ENCODE results near the gene FAM120B. TPM values are rescaled to one million over a fixed set of nuclear protein-coding genes. Genes with fewer than 3 reads are reported as not detected.

Gene FAM120B
- total RNA-seq, 2 donors from 2014 or later: 25.1 to 28.1 TPM

- no peaks in the 10 kb centered on the region for H3K9me3 ChIP-seq (ENCODE audit: control insufficient read depth, low read length, poor library complexity, severe bottlenecking)
- Mint-ChIP-seq H3K4me1 (peaks cover 10% of the 10 kb centered on the region), H3K27me3 (peaks cover 8% of the 10 kb centered on the region), H3K36me3 (ENCODE audit: low read depth) (no peaks in the 10 kb centered on the region), H3K4me3 (no peak overlapping the region), H3K27ac (no peak overlapping the region)
- no peak for DNase-seq
- no peak for ATAC-seq
These were observed 144.6 kb downstream of the FAM120B start for GRCh38 chr6:170450916-170451761.

- H3K4me3 Mint-ChIP-seq: no peak overlapping the region
- H3K9me3 ChIP-seq (ENCODE audit: control insufficient read depth, low read length, poor library complexity, severe bottlenecking): no peaks in the 10 kb centered on the region
- no peak overlapping the region for H3K27ac Mint-ChIP-seq
- H3K36me3 Mint-ChIP-seq (ENCODE audit: low read depth): no peaks in the 10 kb centered on the region
- ATAC-seq: no peak
- peaks cover 4% of the 10 kb centered on the region for H3K27me3 Mint-ChIP-seq
- peaks cover 7% of the 10 kb centered on the region for H3K4me1 Mint-ChIP-seq
- DNase-seq: no peak
These were observed 145.4 kb downstream of the FAM120B start for GRCh38 chr6:170451762-170452651.

GRCh38 chr6:170452767-170453545 lies 146.4 kb downstream of the FAM120B start:
- Mint-ChIP-seq H3K36me3 (ENCODE audit: low read depth) (no peaks in the 10 kb centered on the region), H3K27ac (no peak overlapping the region), H3K4me3 (no peak overlapping the region), H3K27me3 (no peaks in the 10 kb centered on the region), H3K4me1 (peaks cover 5% of the 10 kb centered on the region)
- ATAC-seq (no peak), DNase-seq (no peak)
- H3K9me3 ChIP-seq (ENCODE audit: control insufficient read depth, low read length, poor library complexity, severe bottlenecking): no peaks in the 10 kb centered on the region

DNA sequence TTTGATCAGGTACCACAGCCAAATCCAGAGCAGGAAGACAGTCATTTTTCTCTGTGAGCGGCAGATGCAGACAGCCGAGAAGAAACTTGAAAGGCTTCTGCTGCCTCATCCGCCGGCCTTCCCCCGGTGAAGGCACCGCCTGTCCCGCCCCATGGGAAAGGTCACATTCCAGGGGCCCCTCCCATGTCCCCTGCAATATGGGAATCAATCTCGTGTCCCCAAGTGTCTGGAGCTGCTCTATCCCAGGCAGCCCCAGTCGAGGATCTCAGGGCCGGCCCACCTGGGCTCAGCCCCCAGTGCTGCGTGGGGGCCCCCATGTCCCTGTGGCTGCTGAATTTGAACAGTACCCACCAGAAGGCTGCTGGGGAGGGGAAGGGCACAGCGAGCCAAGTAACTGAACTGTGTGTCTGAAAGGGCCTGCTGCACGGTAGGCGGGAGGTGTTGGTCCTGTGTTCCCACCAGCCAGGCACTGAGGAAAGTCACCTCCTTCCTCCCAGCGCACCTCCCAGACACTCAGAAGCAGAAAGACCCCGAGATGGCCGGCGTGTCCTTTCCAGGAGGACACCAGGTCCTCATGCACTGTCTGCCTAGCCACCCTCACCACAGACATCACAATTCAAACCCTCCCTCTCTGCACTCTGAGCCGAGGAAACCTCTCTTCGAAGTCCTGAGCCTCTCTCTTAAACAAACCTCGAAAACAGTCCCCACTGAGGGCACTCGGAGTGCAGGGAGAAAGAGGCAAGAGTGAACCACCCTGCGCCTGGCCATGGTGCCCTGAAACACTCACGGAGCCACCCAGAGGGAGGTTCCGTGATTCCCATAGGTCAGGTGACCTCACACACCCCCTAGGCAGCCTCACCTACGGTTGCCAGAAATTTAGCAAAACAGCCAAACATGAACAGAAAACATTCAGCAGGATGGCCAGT lies 147.3 kb downstream of the FAM120B start:
- Mint-ChIP-seq H3K36me3 (ENCODE audit: low read depth) (no peaks in the 10 kb centered on the region), H3K27me3 (no peaks in the 10 kb centered on the region), H3K4me3 (no peak overlapping the region), H3K27ac (no peak overlapping the region), H3K4me1 (peaks cover 5% of the 10 kb centered on the region)
- no peak for DNase-seq
- no peak for ATAC-seq
- H3K9me3 ChIP-seq (ENCODE audit: control insufficient read depth, low read length, poor library complexity, severe bottlenecking): no peaks in the 10 kb centered on the region

- ATAC-seq: no peak
- no peaks in the 10 kb centered on the region for H3K9me3 ChIP-seq (ENCODE audit: control insufficient read depth, low read length, poor library complexity, severe bottlenecking)
- Mint-ChIP-seq H3K4me3 (no peak overlapping the region), H3K4me1 (peaks cover 8% of the 10 kb centered on the region), H3K36me3 (ENCODE audit: low read depth) (no peaks in the 10 kb centered on the region), H3K27ac (no peak overlapping the region), H3K27me3 (peaks cover 4% of the 10 kb centered on the region)
- DNase-seq: no peak
These were observed 148.1 kb downstream of the FAM120B start for GRCh38 chr6:170454512-170455285.

DNA sequence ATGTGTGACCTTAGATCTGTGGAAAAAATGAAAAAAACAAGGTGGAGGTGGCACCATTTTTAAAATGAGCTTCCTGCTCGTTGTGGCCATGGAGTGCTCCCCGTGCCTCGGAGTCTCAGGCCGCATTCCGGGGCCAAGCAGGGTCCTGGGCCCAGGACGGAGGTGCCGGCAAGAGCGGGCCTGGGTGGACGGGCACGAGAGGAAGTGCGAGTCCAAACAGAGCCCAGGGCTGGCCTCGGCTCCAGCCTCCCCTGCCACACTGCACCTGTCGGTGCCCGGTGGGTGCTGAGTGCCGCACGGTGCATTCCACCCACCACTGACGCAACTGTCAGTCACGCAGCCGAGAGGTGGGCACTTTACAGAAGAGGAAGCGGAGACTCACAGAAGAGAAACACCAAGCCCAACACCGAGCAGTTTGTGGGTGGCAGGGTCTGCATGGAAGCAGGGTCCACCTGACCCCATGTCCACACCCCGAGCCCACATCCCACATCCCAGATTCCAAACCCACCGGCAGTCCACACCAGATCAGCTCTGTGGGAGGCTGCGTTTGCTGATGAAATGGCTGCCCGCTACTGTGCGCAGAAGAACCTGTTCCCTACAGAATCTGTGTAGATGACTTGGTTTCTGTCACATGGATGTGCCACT lies 148.9 kb downstream of the FAM120B start:
- DNase-seq: no peak
- H3K9me3 ChIP-seq (ENCODE audit: control insufficient read depth, low read length, poor library complexity, severe bottlenecking): no peaks in the 10 kb centered on the region
- Mint-ChIP-seq H3K36me3 (ENCODE audit: low read depth) (no peaks in the 10 kb centered on the region), H3K27ac (no peak overlapping the region), H3K4me3 (no peak overlapping the region), H3K4me1 (peaks cover 8% of the 10 kb centered on the region), H3K27me3 (peaks cover 10% of the 10 kb centered on the region)
- ATAC-seq: no peak

DNA sequence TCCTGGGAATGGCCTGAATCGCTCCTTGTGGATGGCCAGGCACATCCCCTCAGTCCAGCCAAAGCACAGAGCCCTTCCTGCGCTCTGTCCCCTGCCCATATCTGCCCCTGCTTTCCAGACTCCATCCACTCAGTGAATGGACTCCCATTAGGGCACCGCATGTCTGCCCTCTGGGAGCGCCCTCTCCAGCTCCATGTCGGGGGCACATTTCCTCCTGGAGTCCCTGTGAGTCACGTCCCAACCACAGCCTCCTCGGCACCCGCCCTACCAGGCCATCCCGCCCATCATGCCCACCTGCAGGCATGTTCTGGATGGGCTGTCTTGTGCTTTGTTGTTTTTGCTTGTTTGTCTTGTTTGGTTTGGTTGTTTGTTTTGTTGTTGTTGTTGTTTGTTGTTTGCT lies 149.8 kb downstream of the FAM120B start:
- no peaks in the 10 kb centered on the region for H3K9me3 ChIP-seq (ENCODE audit: control insufficient read depth, low read length, poor library complexity, severe bottlenecking)
- H3K27me3 Mint-ChIP-seq: peaks cover 18% of the 10 kb centered on the region
- H3K4me1 Mint-ChIP-seq: peaks cover 8% of the 10 kb centered on the region
- no peak for ATAC-seq
- no peak overlapping the region for H3K4me3 Mint-ChIP-seq
- H3K27ac Mint-ChIP-seq: no peak overlapping the region
- no peaks in the 10 kb centered on the region for H3K36me3 Mint-ChIP-seq (ENCODE audit: low read depth)
- DNase-seq: no peak

Other genes with a start within 250 kb of the FAM120B start
- 1 to 10 TPM; 1.3 to 2.7 TPM for gene DLL1, start 15.7 kb upstream of the FAM120B start, total RNA-seq
- 10 to 100 TPM; 88.0 to 98.7 TPM for gene PSMB1, start 246.5 kb downstream of the FAM120B start, total RNA-seq
- gene TBP, start 247.6 kb downstream of the FAM120B start, total RNA-seq: 10 to 100 TPM; 14.0 to 14.4 TPM

Data from T-helper 17 cell (primary cell).